Breast epithelium (tissue), 4 donors: Measurements from ENCODE around the gene CHST8. TPM values are rescaled to one million over a fixed set of nuclear protein-coding genes. Genes with fewer than 3 reads are reported as not detected.

Experiments
- DNase-seq, 2 donors: peaks; one replicate each; pipeline ENCODE4 v3.0.0-alpha.2; 2019; ENCODE audit warnings: low spot score in 2 of 2
- H3K27ac ChIP-seq, 2 donors: fragments of 200-600 bp; sonication (generic) in 1 of 2; one replicate each; pipeline ENCODE4 v1.5.1; 2016 to 2019; ENCODE audit warnings: mild to moderate bottlenecking in 1 of 2
- H3K27me3 ChIP-seq, 2 donors: fragments of 200-600 bp; sonication (generic) in 1 of 2; one replicate each; pipeline versions ENCODE4 v1.5.1 to v1.6.0; 2017 to 2019; ENCODE audit warnings: control low read depth in 1 of 2, mild to moderate bottlenecking in 1 of 2
- H3K36me3 ChIP-seq: fragments of 200-600 bp; one replicate; pipeline ENCODE4 v1.5.1; 2019
- H3K4me1 ChIP-seq, 2 donors: fragments of 200-600 bp; sonication (generic); one replicate each; pipeline ENCODE4 v1.5.1; 2016 to 2019; ENCODE audit warnings: control low read depth in 1 of 2
- H3K4me3 ChIP-seq, 3 donors: fragments of 200-600 bp; sonication (generic); 1 replicate in 2 of 3; 2 replicates in 1 of 3; pipeline ENCODE4 v1.5.1; 2016 to 2019; ENCODE audit warnings: mild to moderate bottlenecking in 3 of 3, moderate library complexity in 2 of 3
- H3K9me3 ChIP-seq, 2 donors: fragments of 200-600 bp; sonication (generic) in 1 of 2; one replicate each; pipeline ENCODE4 v1.5.1; 2016 to 2019; ENCODE audit warnings: control low read depth in 1 of 2
- CTCF ChIP-seq, 3 donors: fragments of 450-650 bp; IDR thresholded peaks; one replicate each; pipeline ENCODE4 v1.5.1; 2016 to 2017; ENCODE audit warnings: antibody characterized with exemption in 3 of 3, mild to moderate bottlenecking in 3 of 3, moderate library complexity in 3 of 3
- POLR2A ChIP-seq: fragments of 450-650 bp; IDR thresholded peaks from one replicate; pipeline ENCODE4 v1.6.1; 2016; ENCODE audit warnings: antibody characterized with exemption, mild to moderate bottlenecking, moderate library complexity
- POLR2AphosphoS5 ChIP-seq, 3 donors: sonication (generic); formaldehyde crosslinking; IDR thresholded peaks; one replicate each; pipeline ENCODE4 v1.6.1; 2017; ENCODE audit warnings: antibody characterized with exemption in 3 of 3
- intact Hi-C: fragments of 100-400 bp; cut with DNase I; formaldehyde crosslinking; loops from one replicate; pipeline ENCODE4 v1.15.1; 2023; ENCODE audit warnings: low total_unique reads
- total RNA-seq, 3 donors: library from RNA; depleted of rRNA; stranded (reverse); fragments of >200 nt; gene quantifications; one replicate each; pipeline ENCODE4 v1.1.0, GENCODE V29; 2016

The CHST8 gene
- total RNA-seq, 3 donors from 2014 or later: 0.16 to 14.1 (median 1.6) TPM

- peaks cover 0 to 38% of the 10 kb centered on the region in 2 donors for H3K27me3 ChIP-seq
- no peaks in the 10 kb centered on the region for H3K9me3 ChIP-seq
These were observed 153.0 kb downstream of the CHST8 start for GRCh38 chr19:33774751-33775150.

GRCh38 chr19:33775731-33776487 is 154.2 kb downstream of the CHST8 start:
- H3K4me1 ChIP-seq: no peaks in the 10 kb centered on the region
- H3K27ac ChIP-seq: no peak overlapping the region
- H3K4me3 ChIP-seq: no peak overlapping the region
- no peaks in the 10 kb centered on the region for H3K9me3 ChIP-seq
- no peaks in the 10 kb centered on the region for H3K36me3 ChIP-seq
- intact Hi-C loops: loop anchor here (5.0 to 10.0 kb wide), 2 partner anchors 229 to 326 kb away; no protein-coding TSS in a partner anchor
- no peak for DNase-seq
- H3K27me3 ChIP-seq: peaks cover 0 to 38% of the 10 kb centered on the region in 2 donors
- TF ChIP-seq POLR2AphosphoS5 (IDR thresholded peaks at IDR 0.05) (no peak), CTCF (IDR thresholded peaks at IDR 0.05) (no peak), POLR2A (no peak)

More at GRCh38 chr19:33774751-33775150, 153.0 kb downstream of the CHST8 start:
- TF ChIP-seq POLR2A (no peak), CTCF (IDR thresholded peaks at IDR 0.05) (no peak), POLR2AphosphoS5 (IDR thresholded peaks at IDR 0.05) (no peak)
- Histone ChIP-seq H3K36me3 (no peaks in the 10 kb centered on the region), H3K27ac (no peak overlapping the region), H3K4me3 (no peak overlapping the region), H3K4me1 (no peaks in the 10 kb centered on the region)
- intact Hi-C loops: loop anchor here (5.0 to 10.0 kb wide), 2 partner anchors 230 to 328 kb away; no protein-coding TSS in a partner anchor
- DNase-seq: no peak

DNA sequence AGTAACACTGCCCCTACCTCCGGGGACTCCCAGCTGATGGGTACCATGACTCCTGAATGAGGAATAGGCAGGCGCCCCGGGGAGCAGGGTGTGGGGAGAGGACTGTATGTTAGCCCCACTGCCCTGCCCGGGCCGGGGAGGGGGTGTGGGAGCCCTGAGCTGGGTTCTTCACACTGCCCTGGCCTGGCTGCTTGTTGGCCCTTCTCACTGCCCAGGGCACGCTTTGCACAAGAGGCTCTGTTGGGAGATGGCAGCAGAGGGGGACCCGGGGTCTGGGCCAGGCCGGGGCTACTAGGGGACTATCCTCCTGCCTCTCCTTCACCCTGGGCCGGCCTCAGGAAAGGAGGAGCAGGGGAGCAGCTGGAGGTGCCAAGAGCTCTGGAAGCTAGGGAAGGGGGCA is 155.6 kb downstream of the CHST8 start:
- DNase-seq: no peak
- H3K4me3 ChIP-seq: no peak overlapping the region
- peaks cover 0 to 39% of the 10 kb centered on the region in 2 donors for H3K27me3 ChIP-seq
- H3K9me3 ChIP-seq: no peaks in the 10 kb centered on the region
- no peak overlapping the region for H3K27ac ChIP-seq
- TF ChIP-seq POLR2A: no peak
- no peak for TF ChIP-seq CTCF (IDR thresholded peaks at IDR 0.05)
- no peak for TF ChIP-seq POLR2AphosphoS5 (IDR thresholded peaks at IDR 0.05)
- intact Hi-C loops: loop anchor here (5.0 to 10.0 kb wide), 2 partner anchors 227 to 325 kb away; no protein-coding TSS in a partner anchor
- H3K36me3 ChIP-seq: no peaks in the 10 kb centered on the region
- no peaks in the 10 kb centered on the region for H3K4me1 ChIP-seq

GRCh38 chr19:33777753-33778088 is 156.0 kb downstream of the CHST8 start:
- no peak for DNase-seq
- Histone ChIP-seq H3K4me3 (no peak overlapping the region), H3K36me3 (no peaks in the 10 kb centered on the region), H3K27me3 (peaks cover 0 to 39% of the 10 kb centered on the region in 2 donors), H3K4me1 (no peaks in the 10 kb centered on the region), H3K9me3 (no peaks in the 10 kb centered on the region), H3K27ac (no peak overlapping the region)
- intact Hi-C loops: loop anchor here (5.0 to 10.0 kb wide), 2 partner anchors 227 to 325 kb away; no protein-coding TSS in a partner anchor
- TF ChIP-seq POLR2AphosphoS5 (IDR thresholded peaks at IDR 0.05) (no peak), CTCF (IDR thresholded peaks at IDR 0.05) (no peak), POLR2A (no peak)

DNA sequence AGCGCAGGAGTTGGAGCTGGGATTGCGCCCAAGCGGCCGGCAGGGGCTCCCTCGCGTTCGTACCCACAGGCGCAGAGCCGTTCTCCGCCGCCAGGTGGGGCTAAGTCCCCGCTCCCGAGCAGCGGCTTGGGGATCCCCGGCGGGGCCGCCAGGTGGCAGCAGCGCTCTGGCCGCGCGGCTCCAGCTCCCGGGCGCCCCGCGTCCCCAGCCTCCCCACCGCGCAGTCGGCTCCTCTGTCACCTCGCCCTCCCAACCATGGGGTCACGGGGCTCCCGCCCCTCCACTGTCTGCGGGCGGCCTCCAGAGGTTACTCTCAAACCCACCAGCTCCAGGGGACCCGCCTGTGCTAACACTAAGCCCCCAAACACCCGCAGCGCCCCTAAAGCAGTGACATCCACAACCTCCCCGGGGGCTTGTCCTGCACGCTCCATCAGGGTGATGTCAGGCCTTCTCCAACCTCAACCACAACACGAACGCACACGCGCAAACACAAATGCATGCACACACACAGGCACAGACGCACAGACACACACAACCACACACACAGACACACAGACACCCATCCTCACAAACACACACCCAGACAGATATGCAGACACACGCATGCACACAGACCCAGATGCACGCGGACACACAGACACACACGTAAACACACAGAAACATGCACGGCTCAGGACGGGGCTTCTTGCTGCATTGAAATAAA is 156.5 kb downstream of the CHST8 start:
- TF ChIP-seq CTCF (IDR thresholded peaks at IDR 0.05) (peak; percentile 99 to 100 (median 100)), POLR2A (no peak)

More for the DNA sequence above, 156.5 kb downstream of the CHST8 start:
- no peaks in the 10 kb centered on the region for H3K4me1 ChIP-seq
- H3K27me3 ChIP-seq: peaks cover 0 to 39% of the 10 kb centered on the region in 2 donors
- H3K9me3 ChIP-seq: no peaks in the 10 kb centered on the region
- no peak overlapping the region for H3K27ac ChIP-seq
- peak overlapping the region in 2 of 3 donors; percentile 30 to 63 for H3K4me3 ChIP-seq
- intact Hi-C loops: loop anchor here (5.0 to 10.0 kb wide), 2 partner anchors 227 to 324 kb away; no protein-coding TSS in a partner anchor
- H3K36me3 ChIP-seq: no peaks in the 10 kb centered on the region
- DNase-seq: peak; percentile 50 to 84
